GM23248 (cell line): ENCODE results near the gene CSPG4.

Source experiments
- EZH2 ChIP-seq: fragments of 200-600 bp; sonication (generic); IDR thresholded peaks from 2 replicates; pipeline ENCODE4 v1.6.1; 2018; ENCODE audit warnings: antibody characterized with exemption, mild to moderate bottlenecking; ENCODE audit not compliant: insufficient read depth, poor library complexity, severe bottlenecking
- EZH2phosphoT487 ChIP-seq: fragments of 200-600 bp; sonication (generic); IDR thresholded peaks from 2 replicates; pipeline ENCODE4 v1.6.1; 2018; ENCODE audit warnings: antibody characterized with exemption, moderate library complexity, mild to moderate bottlenecking, low read depth; ENCODE audit not compliant: insufficient read depth

DNA sequence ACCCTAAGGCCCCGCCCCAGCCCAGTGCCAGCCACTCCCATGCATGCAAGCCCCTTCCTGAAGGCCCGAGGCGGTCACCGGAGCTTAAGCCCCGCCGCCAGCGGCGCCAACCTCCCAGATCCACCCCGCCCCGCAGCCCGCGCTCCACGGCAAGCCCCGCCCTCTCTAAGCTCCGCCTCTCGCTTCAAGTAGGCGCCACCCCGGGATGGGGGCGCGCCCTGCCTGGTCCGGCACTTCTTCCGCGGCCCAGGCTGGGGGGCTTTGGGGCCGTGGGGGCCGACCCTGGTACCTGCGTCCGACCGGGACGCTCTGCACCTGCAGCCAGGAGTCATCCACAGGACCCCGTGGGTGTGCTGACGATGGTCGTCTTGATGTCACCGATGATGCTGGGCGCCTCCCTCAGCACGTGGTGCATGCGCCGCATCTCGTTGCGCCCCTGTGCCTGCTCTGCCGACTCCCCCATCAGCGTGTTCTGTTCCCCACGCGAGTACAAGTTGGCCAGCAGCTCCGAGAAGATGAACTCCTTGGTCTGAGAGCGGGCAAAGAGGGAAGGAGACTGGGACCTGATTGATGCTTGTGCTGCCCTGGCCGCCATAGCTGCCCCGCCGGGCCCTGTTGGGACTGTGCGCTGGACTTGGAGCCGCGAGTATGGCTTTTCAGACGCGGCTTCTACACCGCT lies 26.1 kb upstream of the CSPG4 start:
- no peak for TF ChIP-seq EZH2phosphoT487
- no peak for TF ChIP-seq EZH2
